WTC11 (cell line): ENCODE data around the gene AUH.

Source experiments
- CBFB ChIP-seq: sonication (generic); formaldehyde crosslinking; IDR thresholded peaks from 2 replicates; pipeline ENCODE4 v1.8.1; 2022; ENCODE audit warnings: mild to moderate bottlenecking, low read depth, missing genetic modification reagents
- FOXP1 ChIP-seq: sonication (generic); formaldehyde crosslinking; IDR thresholded peaks from 2 replicates; pipeline ENCODE4 v1.8.0; 2022; ENCODE audit warnings: missing genetic modification reagents, mild to moderate bottlenecking, moderate library complexity, borderline replicate concordance
- NR2C2 ChIP-seq: sonication (generic); formaldehyde crosslinking; IDR thresholded peaks from 2 replicates; pipeline ENCODE4 v1.8.0; 2022; ENCODE audit warnings: mild to moderate bottlenecking, missing genetic modification reagents
- TF ChIP-seq, protein P1 (sequence below): sonication (generic); formaldehyde crosslinking; IDR thresholded peaks from 2 replicates; pipeline ENCODE4 v1.8.1; 2023; ENCODE audit warnings: mild to moderate bottlenecking, missing genetic modification reagents, moderate library complexity

DNA sequence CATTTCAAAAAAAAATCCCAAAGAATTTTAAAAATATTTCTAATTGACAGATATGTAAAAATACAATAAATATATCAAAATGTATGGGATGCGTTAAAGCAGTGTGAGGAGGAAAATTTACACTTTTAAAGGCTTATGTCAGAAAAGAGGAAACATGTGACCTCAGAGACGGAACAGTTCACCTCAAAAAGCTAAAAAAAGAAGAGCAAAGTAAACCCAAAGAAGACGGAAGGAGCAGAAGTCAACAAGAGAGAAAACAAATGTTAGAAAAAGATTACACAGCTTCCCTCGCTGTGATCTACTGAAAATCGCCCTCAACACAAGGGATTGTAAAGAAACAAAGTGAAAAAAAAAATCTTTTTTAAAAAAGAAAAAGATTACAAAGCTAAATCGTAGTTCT is 186.9 kb downstream of the AUH start:
- TF ChIP-seq FOXP1 (CRISPR knock-in tag), result no peak
- TF ChIP-seq CBFB (CRISPR knock-in tag), result no peak
- TF ChIP-seq, protein P1, sequence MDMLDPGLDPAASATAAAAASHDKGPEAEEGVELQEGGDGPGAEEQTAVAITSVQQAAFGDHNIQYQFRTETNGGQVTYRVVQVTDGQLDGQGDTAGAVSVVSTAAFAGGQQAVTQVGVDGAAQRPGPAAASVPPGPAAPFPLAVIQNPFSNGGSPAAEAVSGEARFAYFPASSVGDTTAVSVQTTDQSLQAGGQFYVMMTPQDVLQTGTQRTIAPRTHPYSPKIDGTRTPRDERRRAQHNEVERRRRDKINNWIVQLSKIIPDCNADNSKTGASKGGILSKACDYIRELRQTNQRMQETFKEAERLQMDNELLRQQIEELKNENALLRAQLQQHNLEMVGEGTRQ, result no peak
- TF ChIP-seq NR2C2 (CRISPR knock-in tag), result no peak
